Spinal cord (tissue), 10 donors: Measurements from ENCODE around the gene UBE2F. TPM values are rescaled to one million over a fixed set of nuclear protein-coding genes. Genes with fewer than 3 reads are reported as not detected.

Experiments
- DNase-seq, 6 donors: peaks; one replicate each; pipeline versions ENCODE4 v3.0.0 to v3.0.0-alpha.2; 2013 to 2015; ENCODE audit warnings: low spot score in 6 of 6, low read depth in 4 of 6
- H3K27ac ChIP-seq: one replicate; pipeline ENCODE4 v1.5.1; 2013; ENCODE audit warnings: low read depth, low read length, control low read depth
- H3K27me3 ChIP-seq: one replicate; pipeline ENCODE4 v1.6.1; 2013; ENCODE audit warnings: low read length; ENCODE audit not compliant: control insufficient read depth, insufficient read depth
- H3K36me3 ChIP-seq: one replicate; pipeline ENCODE4 v1.6.1; 2013; ENCODE audit warnings: low read length; ENCODE audit not compliant: control insufficient read depth, insufficient read depth
- H3K4me1 ChIP-seq: one replicate; pipeline ENCODE4 v1.6.1; 2013; ENCODE audit warnings: low read length; ENCODE audit not compliant: control insufficient read depth, insufficient read depth
- H3K4me3 ChIP-seq: one replicate; pipeline ENCODE4 v1.5.1; 2013; ENCODE audit warnings: low read depth, low read length, control low read depth
- H3K9me3 ChIP-seq: one replicate; pipeline ENCODE4 v1.6.1; 2013; ENCODE audit warnings: low read length; ENCODE audit not compliant: control insufficient read depth, insufficient read depth
- WGBS: methylation state at CpG from one replicate; pipeline ENCODE4 v1.1.5; 2013; ENCODE audit warnings: missing lambda C conversion rate; ENCODE audit not compliant: insufficient coverage; 5-methylcytosine and 5-hydroxymethylcytosine counted together
- polyA plus RNA-seq, 2 donors: library from polyadenylated mRNA; unstranded; fragments of 120-200 nt; gene quantifications; one replicate each; pipeline ENCODE4 v1.2.1, GENCODE V29; 2013; ENCODE audit not compliant: insufficient read length in 2 of 2
- total RNA-seq, 2 donors: library from RNA; depleted of rRNA in 1 of 2; stranded (reverse); fragments of 120-200 nt in 1 of 2; fragments of >200 nt in 1 of 2; gene quantifications; one replicate each; pipeline versions ENCODE4 v1.2.3 to v1.2.4, GENCODE V29; 2013 to 2014
- donor health status: healthy.

UBE2F gene
- total and polyA plus RNA-seq, 4 donors = 52.5 to 80.2 (median 63.8) TPM

GRCh38 chr2:238022594-238023157 is 55.9 kb downstream of the UBE2F start:
- H3K36me3 ChIP-seq = peaks cover 16% of the 10 kb centered on the region
- no peak for DNase-seq
- H3K9me3 ChIP-seq = no peaks in the 10 kb centered on the region
- H3K4me1 ChIP-seq = no peaks in the 10 kb centered on the region
- H3K4me3 ChIP-seq = no peak overlapping the region
- H3K27me3 ChIP-seq = no peaks in the 10 kb centered on the region
- 88% methylated on average over 5 of the region's 5 CpGs for WGBS
- H3K27ac ChIP-seq = no peak overlapping the region

DNA sequence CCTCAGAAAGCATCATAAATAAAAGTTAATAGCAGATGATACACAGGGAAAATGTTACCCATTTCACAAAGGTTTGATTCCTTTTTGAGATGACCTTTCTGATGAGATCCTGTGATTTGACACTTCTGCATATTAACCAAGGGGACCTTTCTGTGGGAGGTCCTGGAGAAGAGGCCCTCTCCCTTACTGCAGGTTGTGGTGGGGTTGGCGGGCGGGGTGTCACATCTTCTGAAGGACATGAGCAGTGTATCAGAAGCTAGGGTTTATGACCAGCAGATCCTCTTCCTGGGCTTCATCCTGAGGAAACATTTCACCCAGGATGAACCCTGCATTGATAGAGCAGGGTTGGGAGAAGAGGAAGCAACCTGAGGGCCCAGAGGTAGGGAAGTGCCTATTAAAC is 56.8 kb downstream of the UBE2F start:
- peaks cover 17% of the 10 kb centered on the region for H3K36me3 ChIP-seq

GRCh38 chr2:238024986-238025385 is 58.2 kb downstream of the UBE2F start:
- 96% methylated on average over 6 of the region's 8 CpGs for WGBS

More for the DNA sequence above, 56.8 kb downstream of the UBE2F start:
- Histone ChIP-seq H3K27ac (no peak overlapping the region), H3K27me3 (no peaks in the 10 kb centered on the region), H3K4me3 (no peak overlapping the region), H3K4me1 (no peaks in the 10 kb centered on the region), H3K9me3 (no peaks in the 10 kb centered on the region)
- WGBS = 100% methylated on average over 2 of the region's 2 CpGs
- no peak for DNase-seq

DNA sequence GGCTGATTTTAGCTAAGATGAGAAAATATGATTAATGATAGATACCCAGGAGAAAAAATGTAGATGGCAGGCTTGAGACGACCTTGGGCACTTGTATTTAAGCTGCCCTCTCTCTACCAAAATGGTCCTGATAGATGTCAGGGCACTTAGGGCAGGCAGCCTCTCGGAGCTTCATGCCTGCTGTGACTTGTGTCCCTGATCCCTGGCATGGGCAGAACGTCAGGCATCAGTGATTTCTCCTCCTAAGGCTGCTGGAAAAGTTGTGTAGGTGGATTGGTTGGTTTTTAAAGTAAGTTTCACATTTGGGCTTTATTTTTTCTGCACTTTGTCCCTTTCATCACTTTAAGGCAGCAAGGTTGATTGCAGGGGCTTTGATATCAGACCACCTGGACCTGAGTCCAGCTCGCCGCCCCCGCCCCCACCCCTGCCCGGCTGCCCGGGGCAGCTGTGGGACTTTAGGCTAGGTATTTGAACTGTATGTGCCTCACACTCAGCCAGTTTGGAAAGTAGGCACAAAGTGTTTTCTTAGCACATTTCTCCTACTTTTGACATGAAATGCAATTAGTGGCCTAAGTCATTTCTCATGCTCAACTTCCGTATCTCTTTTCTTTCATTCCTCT is 59.0 kb downstream of the UBE2F start:
- no peak overlapping the region for H3K27ac ChIP-seq

More at GRCh38 chr2:238024986-238025385, 58.2 kb downstream of the UBE2F start:
- no peaks in the 10 kb centered on the region for H3K9me3 ChIP-seq
- H3K27me3 ChIP-seq = no peaks in the 10 kb centered on the region
- peaks cover 16% of the 10 kb centered on the region for H3K36me3 ChIP-seq
- no peaks in the 10 kb centered on the region for H3K4me1 ChIP-seq
- H3K27ac ChIP-seq = no peak overlapping the region
- no peak overlapping the region for H3K4me3 ChIP-seq
- DNase-seq = no peak

GRCh38 chr2:238027058-238027457 is 60.2 kb downstream of the UBE2F start:
- no peaks in the 10 kb centered on the region for H3K4me1 ChIP-seq
- WGBS = 100% methylated on average over 2 of the region's 4 CpGs
- H3K27me3 ChIP-seq = no peaks in the 10 kb centered on the region
- no peak for DNase-seq
- H3K9me3 ChIP-seq = no peaks in the 10 kb centered on the region
- H3K36me3 ChIP-seq = peaks cover 26% of the 10 kb centered on the region
- no peak overlapping the region for H3K4me3 ChIP-seq
- H3K27ac ChIP-seq = no peak overlapping the region

More for the DNA sequence above, 59.0 kb downstream of the UBE2F start:
- H3K4me1 ChIP-seq = no peaks in the 10 kb centered on the region
- no peak overlapping the region for H3K4me3 ChIP-seq
- DNase-seq = no peak
- H3K36me3 ChIP-seq = peaks cover 21% of the 10 kb centered on the region
- 91% methylated on average over 7 of the region's 9 CpGs for WGBS
- H3K9me3 ChIP-seq = no peaks in the 10 kb centered on the region
- H3K27me3 ChIP-seq = no peaks in the 10 kb centered on the region

DNA sequence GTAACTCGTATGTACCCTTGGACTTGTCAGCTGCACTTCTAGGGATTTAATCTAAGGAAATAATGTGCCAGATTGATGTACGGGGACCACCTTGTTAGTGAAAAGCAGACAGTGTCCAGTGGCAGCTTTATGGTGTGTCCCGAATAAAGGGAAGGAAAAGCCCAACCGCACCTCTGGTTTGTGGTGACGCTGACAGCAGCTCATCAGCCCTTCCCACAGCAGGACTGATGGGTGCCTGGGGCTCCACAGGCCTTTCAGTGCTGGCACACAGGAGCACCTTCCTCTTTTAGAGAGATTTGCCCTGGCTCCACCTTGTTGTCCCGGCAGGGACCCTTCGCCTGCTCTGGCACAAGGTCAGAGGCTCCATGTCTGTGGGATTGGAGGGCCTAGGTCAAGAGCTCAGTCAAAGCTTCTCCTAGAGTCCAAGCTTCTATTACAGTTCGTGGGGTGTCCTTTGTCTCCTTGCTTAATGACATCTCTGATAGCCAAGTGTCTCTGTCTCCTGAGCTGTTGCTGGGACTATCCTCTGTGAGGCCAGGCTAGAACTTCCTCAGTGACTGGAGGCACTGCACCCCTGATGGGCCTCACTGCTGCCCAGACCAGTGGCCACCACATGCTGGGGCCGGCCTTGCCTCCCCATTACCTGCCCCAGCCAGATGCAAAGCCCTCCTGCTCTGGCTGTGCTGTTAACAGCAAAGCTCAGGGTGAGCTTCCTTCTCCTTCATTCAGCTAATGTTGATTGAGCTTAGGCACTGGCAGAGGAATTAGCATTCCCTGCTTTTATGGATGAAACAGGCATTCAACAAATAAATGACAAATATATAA is 61.0 kb downstream of the UBE2F start:
- 85% methylated on average over 9 of the region's 9 CpGs for WGBS
- Histone ChIP-seq H3K27ac (no peak overlapping the region), H3K9me3 (no peaks in the 10 kb centered on the region), H3K4me3 (no peak overlapping the region), H3K4me1 (no peaks in the 10 kb centered on the region), H3K27me3 (no peaks in the 10 kb centered on the region), H3K36me3 (peaks cover 32% of the 10 kb centered on the region)
- no peak for DNase-seq

GRCh38 chr2:238029853-238030252 is 63.0 kb downstream of the UBE2F start:
- no peaks in the 10 kb centered on the region for H3K9me3 ChIP-seq
- H3K4me3 ChIP-seq = no peak overlapping the region
- H3K27me3 ChIP-seq = no peaks in the 10 kb centered on the region
- no CpG with 5 or more reads among the region's 3 CpGs for WGBS
- H3K4me1 ChIP-seq = no peaks in the 10 kb centered on the region
- H3K27ac ChIP-seq = no peak overlapping the region
- no peak for DNase-seq
- H3K36me3 ChIP-seq = peaks cover 35% of the 10 kb centered on the region

DNA sequence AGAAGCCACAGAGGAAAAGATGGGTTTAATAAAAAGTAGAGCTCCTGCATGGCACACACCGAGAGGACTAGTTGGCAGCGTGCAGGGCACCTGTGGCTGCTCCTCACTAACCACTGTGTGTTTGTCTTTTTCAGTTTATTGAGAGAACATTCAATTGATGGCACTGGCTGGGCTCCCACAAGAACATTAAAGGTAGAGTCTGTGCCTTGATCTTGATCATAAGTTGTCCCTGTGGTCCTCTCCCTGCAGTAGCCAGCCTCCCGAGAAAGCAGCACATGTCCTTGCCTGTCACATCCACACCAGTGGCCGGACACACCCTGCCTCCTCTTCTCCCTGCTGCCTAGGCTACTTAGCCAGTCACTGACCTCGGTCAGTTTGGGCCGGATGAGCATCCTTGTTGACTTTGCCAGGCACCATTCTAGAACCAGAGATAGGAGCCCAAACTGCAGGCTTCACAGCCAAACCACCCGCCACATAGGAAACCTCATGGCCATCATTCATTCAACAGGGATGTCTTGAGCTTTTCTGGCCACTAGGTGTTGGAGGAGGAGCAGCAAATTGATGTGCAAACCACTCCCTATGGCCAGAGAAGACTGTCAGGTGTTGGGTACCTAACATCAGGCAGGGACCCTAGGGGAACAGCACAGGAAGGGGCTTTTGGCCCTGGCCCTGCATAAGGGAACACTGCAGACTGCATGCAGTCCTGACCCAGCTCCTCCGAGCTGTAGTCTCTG is 63.8 kb downstream of the UBE2F start:
- Histone ChIP-seq H3K4me1 (no peaks in the 10 kb centered on the region), H3K9me3 (no peaks in the 10 kb centered on the region), H3K4me3 (no peak overlapping the region), H3K27me3 (no peaks in the 10 kb centered on the region), H3K27ac (no peak overlapping the region), H3K36me3 (peaks cover 35% of the 10 kb centered on the region)
- WGBS = 95% methylated on average over 7 of the region's 8 CpGs
- no peak for DNase-seq

- Histone ChIP-seq H3K9me3 (no peaks in the 10 kb centered on the region), H3K36me3 (peaks cover 41% of the 10 kb centered on the region), H3K27ac (no peak overlapping the region), H3K4me1 (no peaks in the 10 kb centered on the region), H3K4me3 (no peak overlapping the region), H3K27me3 (no peaks in the 10 kb centered on the region)
- no peak for DNase-seq
- 100% methylated on average over 1 of the region's 4 CpGs for WGBS
These were observed 64.9 kb downstream of the UBE2F start for GRCh38 chr2:238031751-238032150.
